NCI-H1417 (cell line): Measurements from ENCODE around the gene SLITRK5.
A peak's percentile ranks its signal among the peaks of the same experiment; 100 is the strongest.

Experiments used
- DNase-seq, 3 experiments: peaks; one replicate each; lab custom pipeline; 2025; lab: John Stamatoyannopoulos, UW

Gene SLITRK5

GRCh38 chr13:87671031-87671752 lies at the start of gene SLITRK5:
TSS of gene SLITRK5 (plus strand) at chr13:87671371. CDS start at chr13:87675389, 4,018 bp downstream.
- DNase-seq, result peak; percentile 86 to 94 (median 88)

GRCh38 chr13:87622971-87623370 lies 48.2 kb upstream of the SLITRK5 start:
- DNase-seq, result no peak

DNA sequence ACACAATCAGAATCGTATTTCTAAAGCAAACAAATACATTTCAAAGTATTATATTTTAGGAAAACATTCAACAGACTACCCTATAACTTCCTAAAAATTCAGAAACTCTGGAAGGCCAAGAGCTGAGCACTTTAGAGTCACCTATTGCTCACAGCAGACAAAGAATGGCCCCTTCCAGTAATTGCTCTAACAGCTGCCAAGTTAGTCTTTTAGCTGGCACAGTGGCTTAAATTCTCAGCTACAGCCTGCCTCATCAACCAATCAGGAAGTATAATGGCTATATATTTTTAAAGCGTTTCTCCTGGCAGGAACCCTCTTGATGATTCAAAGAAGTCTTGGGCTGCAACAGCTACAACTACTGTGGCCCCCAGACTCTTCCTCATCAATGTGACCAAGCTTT lies 14.9 kb upstream of the SLITRK5 start:
- peak in 2 of 3 experiments; percentile 60 to 91 for DNase-seq

- peak in 2 of 3 experiments; percentile 20 to 62 for DNase-seq
These were observed 9.7 kb upstream of the SLITRK5 start for GRCh38 chr13:87661471-87661870.

DNA sequence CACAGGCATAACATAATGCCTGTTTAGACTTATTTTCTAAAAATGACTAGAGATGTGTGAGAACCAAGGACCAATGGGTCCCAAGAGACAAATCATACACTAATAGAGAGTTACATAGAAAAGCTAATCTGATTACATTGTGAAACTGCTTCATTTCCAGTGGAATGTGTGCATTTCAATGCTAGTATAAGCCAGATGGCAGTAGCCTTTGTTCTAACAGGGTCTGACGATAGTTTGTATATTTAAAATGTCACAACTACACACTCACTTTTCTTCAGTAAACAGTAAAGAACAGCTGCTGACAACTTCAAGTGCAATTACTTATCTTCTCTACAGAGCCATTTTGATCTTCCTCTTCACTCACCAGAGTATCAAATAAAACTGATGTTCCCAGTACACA lies 4.3 kb upstream of the SLITRK5 start:
- peak in 2 of 3 experiments; percentile 16 to 57 for DNase-seq

- no peak for DNase-seq
These were observed 3.5 kb upstream of the SLITRK5 start for GRCh38 chr13:87667686-87668085.

GRCh38 chr13:87669379-87669978 lies 1.7 kb upstream of the SLITRK5 start:
- DNase-seq, result peak; percentile 25 to 76 (median 27)

DNA sequence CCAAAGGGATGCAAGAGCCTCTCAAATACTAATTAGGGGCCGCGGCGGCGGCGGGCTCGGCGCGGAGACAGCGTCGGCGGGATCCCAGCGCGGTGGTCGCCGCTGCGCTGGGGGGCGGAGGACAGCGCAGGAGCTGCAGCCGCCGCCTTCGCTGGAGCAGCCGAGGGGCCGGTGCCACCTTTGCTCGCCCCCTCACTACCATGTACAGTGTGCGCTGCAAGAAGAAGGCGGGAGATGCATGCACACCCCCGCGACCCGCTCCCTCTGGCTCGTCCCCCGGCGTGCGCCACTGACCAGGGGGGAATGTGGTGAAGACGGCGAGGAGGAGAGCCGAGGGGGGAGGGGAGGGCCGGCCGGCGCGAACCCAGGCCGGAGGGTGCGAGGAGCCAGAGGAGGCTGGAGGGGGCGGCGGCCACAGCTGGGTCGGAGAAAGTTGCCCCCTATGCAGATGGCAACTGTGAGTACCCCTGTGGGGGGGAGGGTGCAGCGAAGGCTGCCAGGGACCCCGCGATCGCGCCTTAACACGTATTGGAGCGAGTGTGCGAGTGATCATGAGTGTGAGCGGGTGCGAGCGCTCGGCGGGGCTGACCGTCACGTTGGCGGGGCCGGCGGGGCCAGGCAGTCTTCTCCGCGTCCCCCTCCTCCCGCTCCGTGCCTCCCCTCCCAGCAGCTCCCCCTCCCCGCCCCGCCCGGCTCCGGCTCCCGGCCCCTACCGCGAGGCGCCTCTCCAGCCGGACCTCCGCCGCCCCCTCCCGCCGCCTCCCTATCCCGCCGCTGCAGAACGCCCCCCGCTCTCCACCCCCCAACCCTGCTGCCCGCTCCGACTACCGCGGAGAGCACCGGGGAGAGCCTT lies 808 bp downstream of the SLITRK5 start:
- DNase-seq, result peak in 2 of 3 experiments; percentile 75 to 76

DNA sequence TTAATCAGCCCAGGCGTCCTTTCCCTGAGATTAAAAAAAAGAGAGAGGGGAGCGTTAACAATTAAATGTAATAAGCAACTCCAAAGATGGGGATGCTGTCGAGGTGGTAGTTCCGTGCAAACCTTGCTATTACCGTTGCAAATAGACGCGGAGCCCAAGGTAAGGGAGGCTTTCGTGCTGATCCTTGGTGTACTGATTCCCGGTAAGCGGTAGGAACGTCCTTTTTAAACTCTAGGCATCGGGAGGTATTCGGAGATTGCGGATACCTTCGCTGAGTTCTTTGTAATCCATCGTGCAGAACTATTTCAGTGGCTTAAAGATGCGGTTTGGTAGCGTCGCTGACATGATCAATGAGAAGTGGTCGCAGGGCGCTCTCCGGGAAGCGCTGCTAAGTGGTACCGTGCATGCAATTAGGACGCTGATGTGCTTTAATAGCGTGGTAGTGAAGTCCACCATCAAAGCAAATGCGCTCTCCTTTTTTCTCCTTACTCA lies 3.1 kb downstream of the SLITRK5 start:
- peak in 2 of 3 experiments; percentile 55 to 79 for DNase-seq

DNA sequence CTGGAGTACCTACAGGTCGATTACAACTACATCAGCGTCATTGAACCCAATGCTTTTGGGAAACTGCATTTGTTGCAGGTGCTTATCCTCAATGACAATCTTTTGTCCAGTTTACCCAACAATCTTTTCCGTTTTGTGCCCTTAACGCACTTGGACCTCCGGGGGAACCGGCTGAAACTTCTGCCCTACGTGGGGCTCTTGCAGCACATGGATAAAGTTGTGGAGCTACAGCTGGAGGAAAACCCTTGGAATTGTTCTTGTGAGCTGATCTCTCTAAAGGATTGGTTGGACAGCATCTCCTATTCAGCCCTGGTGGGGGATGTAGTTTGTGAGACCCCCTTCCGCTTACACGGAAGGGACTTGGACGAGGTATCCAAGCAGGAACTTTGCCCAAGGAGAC lies 4.7 kb downstream of the SLITRK5 start:
- DNase-seq, result no peak

DNA sequence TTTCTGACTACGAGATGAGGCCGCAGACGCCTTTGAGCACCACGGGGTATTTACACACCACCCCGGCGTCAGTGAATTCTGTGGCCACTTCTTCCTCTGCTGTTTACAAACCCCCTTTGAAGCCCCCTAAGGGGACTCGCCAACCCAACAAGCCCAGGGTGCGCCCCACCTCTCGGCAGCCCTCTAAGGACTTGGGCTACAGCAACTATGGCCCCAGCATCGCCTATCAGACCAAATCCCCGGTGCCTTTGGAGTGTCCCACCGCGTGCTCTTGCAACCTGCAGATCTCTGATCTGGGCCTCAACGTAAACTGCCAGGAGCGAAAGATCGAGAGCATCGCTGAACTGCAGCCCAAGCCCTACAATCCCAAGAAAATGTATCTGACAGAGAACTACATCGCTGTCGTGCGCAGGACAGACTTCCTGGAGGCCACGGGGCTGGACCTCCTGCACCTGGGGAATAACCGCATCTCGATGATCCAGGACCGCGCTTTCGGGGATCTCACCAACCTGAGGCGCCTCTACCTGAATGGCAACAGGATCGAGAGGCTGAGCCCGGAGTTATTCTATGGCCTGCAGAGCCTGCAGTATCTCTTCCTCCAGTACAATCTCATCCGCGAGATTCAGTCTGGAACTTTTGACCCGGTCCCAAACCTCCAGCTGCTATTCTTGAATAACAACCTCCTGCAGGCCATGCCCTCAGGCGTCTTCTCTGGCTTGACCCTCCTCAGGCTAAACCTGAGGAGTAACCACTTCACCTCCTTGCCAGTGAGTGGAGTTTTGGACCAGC lies 5.3 kb downstream of the SLITRK5 start:
- DNase-seq, result peak in 1 of 3 experiments; percentile 23

GRCh38 chr13:87677043-87677495 lies 5.9 kb downstream of the SLITRK5 start:
- DNase-seq, result no peak

- DNase-seq, result peak; percentile 78 to 90 (median 85)
These were observed 6.6 kb downstream of the SLITRK5 start for GRCh38 chr13:87677496-87678371.

- no peak for DNase-seq
These were observed 7.2 kb downstream of the SLITRK5 start for GRCh38 chr13:87678372-87678752.

- DNase-seq, result peak; percentile 64 to 94 (median 68)
These were observed 9.1 kb downstream of the SLITRK5 start for GRCh38 chr13:87680298-87680697.

DNA sequence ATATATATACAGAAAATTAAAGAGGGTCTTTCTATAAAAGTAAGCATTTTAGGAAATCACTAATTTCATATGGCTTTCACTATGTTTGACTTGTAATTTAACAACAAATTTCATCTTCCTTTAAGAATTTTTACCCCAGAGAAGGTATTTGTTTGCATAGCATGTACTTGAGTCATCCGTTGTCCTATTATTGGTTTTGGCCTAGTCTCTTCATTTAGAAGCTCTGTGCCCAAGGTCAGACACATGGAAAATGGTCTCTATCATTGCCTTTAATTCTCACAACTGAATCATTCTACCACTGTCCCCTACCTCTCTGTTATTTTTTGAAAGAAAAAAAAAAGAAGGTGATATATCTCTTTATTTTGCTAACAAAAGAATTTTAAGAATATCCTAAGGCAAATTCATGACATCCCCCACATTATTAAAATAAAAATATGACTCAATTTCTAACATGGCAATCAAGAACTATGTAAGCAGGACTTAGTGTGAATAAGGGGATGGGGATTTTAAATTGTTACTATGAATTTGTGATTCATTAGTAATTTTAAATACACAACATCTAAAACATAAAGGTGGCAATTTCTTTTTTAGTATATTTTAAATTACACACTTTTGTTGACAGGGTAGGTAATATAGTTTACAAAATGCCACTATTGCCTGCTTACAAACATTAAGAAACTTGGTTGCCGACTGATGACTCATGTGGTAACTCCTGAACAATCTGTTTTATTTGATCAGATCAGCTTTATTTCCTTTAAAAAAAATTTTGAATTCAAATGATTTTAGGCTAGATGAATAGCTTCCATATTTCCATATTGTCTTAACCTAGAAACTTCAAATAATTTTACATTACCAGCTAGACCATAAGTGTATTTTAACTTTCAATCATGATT lies 13.9 kb downstream of the SLITRK5 start:
- no peak for DNase-seq

DNA sequence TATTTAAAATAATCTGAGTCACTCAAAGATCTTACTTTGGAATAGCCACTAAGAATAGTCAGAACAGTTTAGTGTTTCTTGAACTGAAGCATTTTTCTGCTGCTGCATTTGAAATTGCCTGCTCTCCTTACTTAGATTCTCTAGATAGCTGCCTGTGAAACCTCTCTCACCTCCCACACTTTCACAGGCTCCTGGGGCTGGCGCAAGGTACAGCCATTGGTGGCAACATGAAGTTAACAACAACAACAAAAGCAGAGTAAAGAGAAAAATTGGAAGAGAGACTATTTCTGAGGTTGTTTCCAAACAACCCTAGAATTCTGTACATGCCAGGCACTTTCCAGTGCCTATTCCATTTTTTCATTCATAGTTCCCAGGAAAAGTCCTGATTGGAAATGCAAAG lies 25.3 kb downstream of the SLITRK5 start:
- no peak for DNase-seq

GRCh38 chr13:87698268-87698667 lies 27.1 kb downstream of the SLITRK5 start:
- no peak for DNase-seq

DNA sequence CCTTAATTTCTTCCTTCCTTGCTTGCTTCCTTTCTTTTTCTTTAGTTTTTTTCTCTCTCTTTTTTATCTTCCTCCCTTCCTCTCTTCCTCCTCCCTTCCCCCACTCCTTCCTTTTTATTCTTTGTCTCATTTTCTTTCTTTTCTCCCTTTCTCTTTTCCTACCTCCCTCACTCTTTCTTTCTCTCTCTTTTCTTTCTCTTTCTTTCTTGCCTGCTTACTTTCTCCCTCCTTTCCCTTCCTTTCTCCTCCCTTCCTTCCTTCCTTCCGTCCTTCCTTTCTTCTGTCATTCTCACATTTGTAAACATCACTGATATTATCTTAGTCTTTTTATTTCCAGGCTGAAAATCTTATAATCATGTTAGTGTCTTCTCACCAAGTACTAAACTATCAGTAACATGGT lies 38.8 kb downstream of the SLITRK5 start:
- DNase-seq, result no peak
